ENCODE measurements around the gene LCTL.
"Not testable (repeated sequence)": the region's sequence is repeated elsewhere in the genome, so short reads cannot be mapped to it uniquely, and the experiment has no call there.

Gene LCTL

DNA sequence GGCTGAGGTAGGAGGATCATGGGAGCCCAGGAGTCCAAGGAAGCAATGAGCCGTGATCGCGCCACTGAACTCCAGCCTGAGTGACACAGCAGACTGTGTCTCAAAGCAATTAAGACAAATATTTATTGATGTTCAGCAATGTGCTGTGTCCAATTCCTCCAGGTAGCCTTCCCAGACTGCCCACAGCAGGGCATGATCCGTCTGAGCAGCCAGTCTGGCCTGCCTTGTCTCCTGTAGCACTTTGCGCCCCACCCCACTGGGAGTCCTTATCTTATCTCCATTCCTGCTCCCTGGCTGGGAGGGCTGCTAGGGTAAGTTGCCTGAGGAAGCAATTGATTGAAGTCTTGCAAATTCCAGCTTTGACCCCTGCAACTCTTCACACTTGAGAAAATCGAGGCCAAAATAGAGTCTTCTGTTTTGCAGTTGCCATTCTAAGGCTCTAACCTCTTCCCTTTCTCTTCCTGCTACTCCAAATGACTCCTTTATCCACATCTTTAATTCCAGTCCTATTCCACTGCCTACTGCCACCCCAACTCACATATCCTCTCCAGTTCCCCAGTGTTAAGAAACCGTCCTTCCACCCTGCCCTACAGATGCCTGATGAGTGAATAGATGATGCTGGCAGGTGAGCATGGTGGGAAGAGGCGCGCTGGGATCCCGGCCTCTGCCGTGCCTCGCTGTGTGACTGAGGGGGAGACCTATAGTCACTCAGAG is 26.9 kb upstream of the LCTL start:
- H3K9ac ChIP-seq (ENCODE audit: low read length in 5 of 5), result no peak overlapping the region
- no peaks in the 10 kb centered on the region for H3K27me3 ChIP-seq (ENCODE audit: control insufficient read depth in 5 of 5, insufficient read depth in 4 of 5, low read length in 5 of 5)
- no peaks in the 10 kb centered on the region for H3K9me3 ChIP-seq (ENCODE audit: control insufficient read depth in 5 of 5, low read length in 5 of 5)
- H3K27ac ChIP-seq (ENCODE audit: low read depth, low read length), result no peak overlapping the region
- no peak overlapping the region for H3K4me3 ChIP-seq (ENCODE audit: low read depth in 1 of 5, low read length in 5 of 5)
- no peaks in the 10 kb centered on the region for H3K36me3 ChIP-seq (ENCODE audit: control insufficient read depth in 5 of 5, insufficient read depth in 5 of 5, low read length in 5 of 5)
- H3K4me1 ChIP-seq (ENCODE audit: control insufficient read depth in 5 of 5, insufficient read depth in 5 of 5, low read length in 5 of 5), result peaks cover 0 to 4% (median 0%) of the 10 kb centered on the region in 5 donors

DNA sequence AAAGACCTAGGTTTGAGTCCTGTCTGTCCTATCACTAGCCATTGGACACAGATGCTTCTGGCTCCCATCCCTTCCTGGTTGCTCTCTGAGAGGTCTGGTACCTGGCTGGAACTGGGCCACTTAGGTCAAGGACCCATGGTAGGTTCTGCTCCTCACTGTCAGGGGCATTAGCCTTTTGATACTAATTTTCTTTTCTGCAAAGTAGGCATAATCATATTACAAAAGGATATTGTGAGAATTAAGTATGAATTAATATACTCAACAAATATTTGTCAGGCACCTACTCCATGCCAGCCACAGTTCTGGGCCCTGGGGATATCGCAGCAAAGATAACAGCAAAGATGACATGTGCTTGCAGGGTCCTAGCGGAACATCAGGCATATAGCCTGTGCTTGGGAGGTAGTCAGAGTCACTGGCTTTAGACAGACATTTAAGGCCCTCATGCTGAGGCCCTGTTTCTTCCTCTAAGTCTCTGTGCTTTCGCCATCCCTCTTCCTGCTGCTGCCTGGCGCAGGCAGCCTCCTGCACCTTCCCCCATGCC is 25.6 kb upstream of the LCTL start:
- Histone ChIP-seq H3K9me3 (ENCODE audit: control insufficient read depth in 5 of 5, low read length in 5 of 5) (no peaks in the 10 kb centered on the region), H3K36me3 (ENCODE audit: control insufficient read depth in 5 of 5, insufficient read depth in 5 of 5, low read length in 5 of 5) (no peaks in the 10 kb centered on the region), H3K4me3 (ENCODE audit: low read depth in 1 of 5, low read length in 5 of 5) (no peak overlapping the region), H3K27me3 (ENCODE audit: control insufficient read depth in 5 of 5, insufficient read depth in 4 of 5, low read length in 5 of 5) (no peaks in the 10 kb centered on the region), H3K4me1 (ENCODE audit: control insufficient read depth in 5 of 5, insufficient read depth in 5 of 5, low read length in 5 of 5) (peaks cover 0 to 12% (median 0%) of the 10 kb centered on the region in 5 donors), H3K27ac (ENCODE audit: low read depth, low read length) (no peak overlapping the region), H3K9ac (ENCODE audit: low read length in 5 of 5) (no peak overlapping the region)

GRCh38 chr15:66590435-66590834 is 24.6 kb upstream of the LCTL start:
- Histone ChIP-seq H3K9me3 (ENCODE audit: control insufficient read depth in 5 of 5, low read length in 5 of 5) (no peaks in the 10 kb centered on the region), H3K27me3 (ENCODE audit: control insufficient read depth in 5 of 5, insufficient read depth in 4 of 5, low read length in 5 of 5) (no peaks in the 10 kb centered on the region), H3K36me3 (ENCODE audit: control insufficient read depth in 5 of 5, insufficient read depth in 5 of 5, low read length in 5 of 5) (no peaks in the 10 kb centered on the region), H3K9ac (ENCODE audit: low read length in 5 of 5) (no peak overlapping the region), H3K4me1 (ENCODE audit: control insufficient read depth in 5 of 5, insufficient read depth in 5 of 5, low read length in 5 of 5) (peaks cover 0 to 12% (median 0%) of the 10 kb centered on the region in 5 donors), H3K4me3 (ENCODE audit: low read depth in 1 of 5, low read length in 5 of 5) (no peak overlapping the region), H3K27ac (ENCODE audit: low read depth, low read length) (no peak overlapping the region)

GRCh38 chr15:66589429-66589828 is 23.6 kb upstream of the LCTL start:
- not testable (repeated sequence) for H3K9me3 ChIP-seq (ENCODE audit: control insufficient read depth in 5 of 5, low read length in 5 of 5); H3K36me3 ChIP-seq (ENCODE audit: control insufficient read depth in 5 of 5, insufficient read depth in 5 of 5, low read length in 5 of 5); H3K27me3 ChIP-seq (ENCODE audit: control insufficient read depth in 5 of 5, insufficient read depth in 4 of 5, low read length in 5 of 5); H3K9ac ChIP-seq (ENCODE audit: low read length in 5 of 5); H3K4me3 ChIP-seq (ENCODE audit: low read depth in 1 of 5, low read length in 5 of 5); H3K27ac ChIP-seq (ENCODE audit: low read depth, low read length)
- peaks cover 0 to 12% (median 0%) of the 10 kb centered on the region in 5 donors for H3K4me1 ChIP-seq (ENCODE audit: control insufficient read depth in 5 of 5, insufficient read depth in 5 of 5, low read length in 5 of 5)

DNA sequence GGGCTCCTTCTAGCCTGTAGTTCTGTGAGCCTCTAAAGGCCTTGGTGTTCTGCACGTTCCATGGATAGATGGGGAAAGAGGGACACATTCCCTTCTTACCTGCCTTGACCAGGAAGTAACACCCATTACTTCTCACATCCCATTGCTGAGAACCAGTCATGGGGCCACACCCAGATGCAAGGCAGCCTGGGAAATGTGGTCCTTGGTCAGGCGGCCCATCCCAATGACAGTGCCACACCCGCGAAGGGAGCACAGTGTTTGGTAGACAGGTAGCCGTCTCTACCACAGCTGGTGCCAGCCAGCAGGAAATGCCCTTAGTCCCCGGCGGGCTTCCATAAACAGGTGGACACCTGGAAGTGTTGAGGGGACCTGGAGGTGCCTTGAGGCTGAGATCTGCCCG is 23.2 kb upstream of the LCTL start:
- H3K9ac ChIP-seq (ENCODE audit: low read length in 5 of 5), result no peak overlapping the region
- H3K9me3 ChIP-seq (ENCODE audit: control insufficient read depth in 5 of 5, low read length in 5 of 5), result no peaks in the 10 kb centered on the region
- peaks cover 0 to 12% (median 0%) of the 10 kb centered on the region in 5 donors for H3K4me1 ChIP-seq (ENCODE audit: control insufficient read depth in 5 of 5, insufficient read depth in 5 of 5, low read length in 5 of 5)
- no peak overlapping the region for H3K4me3 ChIP-seq (ENCODE audit: low read depth in 1 of 5, low read length in 5 of 5)
- H3K36me3 ChIP-seq (ENCODE audit: control insufficient read depth in 5 of 5, insufficient read depth in 5 of 5, low read length in 5 of 5), result no peaks in the 10 kb centered on the region
- no peaks in the 10 kb centered on the region for H3K27me3 ChIP-seq (ENCODE audit: control insufficient read depth in 5 of 5, insufficient read depth in 4 of 5, low read length in 5 of 5)
- no peak overlapping the region for H3K27ac ChIP-seq (ENCODE audit: low read depth, low read length)

DNA sequence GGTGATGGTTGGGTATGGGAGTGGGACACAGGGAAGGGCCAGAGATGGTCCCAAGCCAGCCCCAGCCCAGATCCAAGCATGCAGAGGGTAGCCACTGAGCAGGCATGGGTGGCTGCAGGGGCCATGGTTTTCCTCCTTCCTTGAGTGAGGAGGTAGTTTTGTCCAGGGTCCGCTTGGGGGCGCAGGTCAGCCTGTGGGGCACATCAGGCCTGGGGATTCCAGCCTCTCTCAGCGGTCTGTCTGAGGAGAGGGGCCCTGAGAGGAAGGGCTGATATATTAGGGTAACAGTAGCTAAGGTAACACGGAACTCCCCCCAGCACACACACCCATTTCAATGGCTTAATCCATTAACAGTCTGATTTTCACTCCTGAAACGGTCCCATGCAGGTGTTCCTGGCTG is 22.7 kb upstream of the LCTL start:
- Histone ChIP-seq H3K4me1 (ENCODE audit: control insufficient read depth in 5 of 5, insufficient read depth in 5 of 5, low read length in 5 of 5) (peaks cover 0 to 12% (median 0%) of the 10 kb centered on the region in 5 donors), H3K9ac (ENCODE audit: low read length in 5 of 5) (no peak overlapping the region), H3K27ac (ENCODE audit: low read depth, low read length) (no peak overlapping the region), H3K9me3 (ENCODE audit: control insufficient read depth in 5 of 5, low read length in 5 of 5) (no peaks in the 10 kb centered on the region), H3K27me3 (ENCODE audit: control insufficient read depth in 5 of 5, insufficient read depth in 4 of 5, low read length in 5 of 5) (no peaks in the 10 kb centered on the region), H3K4me3 (ENCODE audit: low read depth in 1 of 5, low read length in 5 of 5) (no peak overlapping the region), H3K36me3 (ENCODE audit: control insufficient read depth in 5 of 5, insufficient read depth in 5 of 5, low read length in 5 of 5) (no peaks in the 10 kb centered on the region)

GRCh38 chr15:66587749-66588148 is 22.0 kb upstream of the LCTL start:
- H3K27me3 ChIP-seq (ENCODE audit: control insufficient read depth in 5 of 5, insufficient read depth in 4 of 5, low read length in 5 of 5), result no peaks in the 10 kb centered on the region
- no peaks in the 10 kb centered on the region for H3K9me3 ChIP-seq (ENCODE audit: control insufficient read depth in 5 of 5, low read length in 5 of 5)
- no peaks in the 10 kb centered on the region for H3K36me3 ChIP-seq (ENCODE audit: control insufficient read depth in 5 of 5, insufficient read depth in 5 of 5, low read length in 5 of 5)
- peak overlapping the region in 1 of 5 donors; percentile 6 for H3K9ac ChIP-seq (ENCODE audit: low read length in 5 of 5)
- no peak overlapping the region for H3K4me3 ChIP-seq (ENCODE audit: low read depth in 1 of 5, low read length in 5 of 5)
- H3K4me1 ChIP-seq (ENCODE audit: control insufficient read depth in 5 of 5, insufficient read depth in 5 of 5, low read length in 5 of 5), result peaks cover 0 to 13% (median 5%) of the 10 kb centered on the region in 5 donors
- no peak overlapping the region for H3K27ac ChIP-seq (ENCODE audit: low read depth, low read length)

DNA sequence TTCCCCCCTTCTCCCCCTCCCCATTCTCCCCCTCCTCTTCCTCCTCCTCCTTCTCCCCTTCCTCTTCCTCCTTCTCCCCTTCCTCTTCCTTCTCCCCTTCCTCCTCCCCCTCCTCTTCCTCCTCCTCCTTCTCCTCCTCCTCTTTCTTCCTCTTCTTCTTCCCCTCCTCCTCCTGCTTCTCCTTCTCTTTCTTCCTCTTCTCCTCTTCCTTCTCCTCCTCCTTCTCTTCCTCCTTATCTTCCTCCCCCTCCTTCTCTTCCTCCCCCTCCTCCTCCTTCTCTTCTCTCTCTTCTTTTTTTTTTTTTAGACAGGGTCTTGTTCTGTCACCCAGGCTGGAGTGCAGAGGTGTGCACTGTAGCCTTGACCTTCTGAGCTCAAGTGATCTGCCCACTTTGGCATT is 21.2 kb upstream of the LCTL start:
- Histone ChIP-seq H3K36me3 (ENCODE audit: control insufficient read depth in 5 of 5, insufficient read depth in 5 of 5, low read length in 5 of 5) (no peaks in the 10 kb centered on the region), H3K9ac (ENCODE audit: low read length in 5 of 5) (no peak overlapping the region), H3K27ac (ENCODE audit: low read depth, low read length) (no peak overlapping the region), H3K9me3 (ENCODE audit: control insufficient read depth in 5 of 5, low read length in 5 of 5) (no peaks in the 10 kb centered on the region), H3K4me1 (ENCODE audit: control insufficient read depth in 5 of 5, insufficient read depth in 5 of 5, low read length in 5 of 5) (peaks cover 0 to 14% (median 13%) of the 10 kb centered on the region in 5 donors), H3K27me3 (ENCODE audit: control insufficient read depth in 5 of 5, insufficient read depth in 4 of 5, low read length in 5 of 5) (no peaks in the 10 kb centered on the region), H3K4me3 (ENCODE audit: low read depth in 1 of 5, low read length in 5 of 5) (no peak overlapping the region)

DNA sequence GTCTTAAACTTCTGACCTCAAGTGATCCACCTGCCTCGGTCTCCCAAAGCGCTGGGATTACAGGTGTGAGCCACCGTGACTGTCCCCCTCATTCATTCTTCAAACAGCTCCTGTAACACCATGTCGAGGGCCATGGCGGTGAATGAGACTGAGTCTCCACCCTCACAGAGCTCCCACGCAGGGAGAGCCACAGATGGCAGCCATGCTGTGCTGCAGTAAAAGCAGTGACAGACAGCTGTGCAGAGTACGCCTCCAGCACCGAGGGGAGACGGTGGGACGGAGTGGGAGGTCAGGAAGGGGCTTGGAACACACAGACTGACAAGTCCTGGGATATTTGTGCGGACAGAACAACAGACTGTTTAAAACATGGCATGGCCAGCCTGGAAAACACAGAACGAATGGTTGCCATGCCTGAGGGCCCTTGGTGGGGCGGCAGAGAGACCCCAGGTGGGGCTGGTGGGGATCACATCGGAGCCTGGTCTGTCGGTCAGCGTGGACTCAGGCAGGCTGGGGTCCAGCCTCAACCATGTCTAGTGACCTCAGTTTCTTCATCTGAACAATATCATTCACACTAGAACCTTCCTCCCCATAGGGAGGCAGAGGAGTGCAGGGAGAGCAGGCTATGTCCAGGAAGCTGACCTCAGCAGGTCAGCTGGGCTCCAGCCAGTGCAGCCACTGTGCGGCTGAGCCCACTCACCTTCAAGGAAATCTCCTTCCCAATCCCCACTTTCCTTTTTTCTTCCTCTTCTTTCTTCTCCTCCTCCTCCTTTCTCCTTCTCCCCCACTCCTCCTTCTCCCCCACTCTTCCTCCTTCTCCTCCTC is 20.6 kb upstream of the LCTL start:
- Histone ChIP-seq H3K4me3 (ENCODE audit: low read depth in 1 of 5, low read length in 5 of 5) (no peak overlapping the region), H3K4me1 (ENCODE audit: control insufficient read depth in 5 of 5, insufficient read depth in 5 of 5, low read length in 5 of 5) (peaks cover 0 to 17% (median 15%) of the 10 kb centered on the region in 5 donors), H3K36me3 (ENCODE audit: control insufficient read depth in 5 of 5, insufficient read depth in 5 of 5, low read length in 5 of 5) (no peaks in the 10 kb centered on the region), H3K27me3 (ENCODE audit: control insufficient read depth in 5 of 5, insufficient read depth in 4 of 5, low read length in 5 of 5) (no peaks in the 10 kb centered on the region), H3K9me3 (ENCODE audit: control insufficient read depth in 5 of 5, low read length in 5 of 5) (no peaks in the 10 kb centered on the region), H3K27ac (ENCODE audit: low read depth, low read length) (no peak overlapping the region), H3K9ac (ENCODE audit: low read length in 5 of 5) (no peak overlapping the region)

DNA sequence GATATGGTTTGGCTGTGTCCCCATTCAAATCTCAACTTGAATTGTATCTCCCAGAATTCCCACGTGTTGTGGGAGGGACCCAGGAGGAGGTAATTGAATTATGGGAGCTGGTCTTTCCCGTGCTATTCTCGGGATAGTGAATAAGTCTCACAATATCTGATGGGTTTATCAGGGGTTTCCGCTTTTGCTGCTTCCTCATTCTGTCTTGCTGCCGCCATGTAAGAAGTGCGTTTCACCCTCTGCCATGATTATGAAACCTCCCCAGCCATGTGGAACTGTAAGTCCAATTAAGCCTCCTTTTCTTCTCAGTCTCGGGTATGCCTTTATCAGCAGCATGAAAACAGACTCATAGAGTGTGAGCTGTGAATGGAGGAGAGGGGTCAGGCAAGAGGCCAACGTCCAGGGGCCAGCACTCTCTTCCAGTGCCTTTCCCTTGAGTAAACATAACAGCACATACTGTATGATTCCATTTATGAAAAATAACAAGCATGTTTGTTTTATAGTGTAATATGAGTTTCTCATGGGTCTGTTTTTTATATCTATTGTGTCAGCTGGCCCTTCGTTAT is 16.3 kb upstream of the LCTL start:
- Histone ChIP-seq H3K4me1 (ENCODE audit: control insufficient read depth in 5 of 5, insufficient read depth in 5 of 5, low read length in 5 of 5) (peaks cover 6 to 29% (median 22%) of the 10 kb centered on the region in 5 donors), H3K27me3 (ENCODE audit: control insufficient read depth in 5 of 5, insufficient read depth in 4 of 5, low read length in 5 of 5) (no peaks in the 10 kb centered on the region), H3K4me3 (ENCODE audit: low read depth in 1 of 5, low read length in 5 of 5) (peak overlapping the region; percentile 30 to 60 (median 49)), H3K9me3 (ENCODE audit: control insufficient read depth in 5 of 5, low read length in 5 of 5) (no peaks in the 10 kb centered on the region), H3K9ac (ENCODE audit: low read length in 5 of 5) (peak overlapping the region in 2 of 5 donors; percentile 8 to 30), H3K36me3 (ENCODE audit: control insufficient read depth in 5 of 5, insufficient read depth in 5 of 5, low read length in 5 of 5) (no peaks in the 10 kb centered on the region), H3K27ac (ENCODE audit: low read depth, low read length) (peak overlapping the region; percentile 46)

Data from subcutaneous abdominal adipose tissue (tissue), 5 donors.